Breast epithelium (tissue), 3 donors: Measurements from ENCODE around the gene ZNF587B.

ENCODE experiments used
- CTCF ChIP-seq, 3 donors: fragments of 450-650 bp; IDR thresholded peaks; one replicate each; pipeline ENCODE4 v1.5.1; 2016 to 2017; ENCODE audit warnings: antibody characterized with exemption in 3 of 3, mild to moderate bottlenecking in 3 of 3, moderate library complexity in 3 of 3
- POLR2A ChIP-seq: fragments of 450-650 bp; IDR thresholded peaks from one replicate; pipeline ENCODE4 v1.6.1; 2016; ENCODE audit warnings: antibody characterized with exemption, mild to moderate bottlenecking, moderate library complexity
- POLR2AphosphoS5 ChIP-seq, 3 donors: sonication (generic); formaldehyde crosslinking; IDR thresholded peaks; one replicate each; pipeline ENCODE4 v1.6.1; 2017; ENCODE audit warnings: antibody characterized with exemption in 3 of 3

GRCh38 chr19:57888107-57888559 is 58.0 kb downstream of the ZNF587B start:
- no peak for TF ChIP-seq CTCF (IDR thresholded peaks at IDR 0.05)
- no peak for TF ChIP-seq POLR2A
- TF ChIP-seq POLR2AphosphoS5 (IDR thresholded peaks at IDR 0.05): no peak
